H9 (cell line): ENCODE results near the gene PRR23E. TPM values are rescaled to one million over a fixed set of nuclear protein-coding genes. Genes with fewer than 3 reads are reported as not detected.

Experiments
- DNase-seq: peaks from one replicate; pipeline ENCODE4 v3.0.0-alpha.2; 2017
- H2AFZ ChIP-seq: one replicate; pipeline ENCODE4 v1.6.1; 2013; ENCODE audit warnings: mild to moderate bottlenecking, low read length, control low read depth, moderate library complexity
- H2AK5ac ChIP-seq: 2 replicates; pipeline ENCODE4 v1.6.1; 2013; ENCODE audit warnings: low read length, control low read depth, mixed read lengths; ENCODE audit not compliant: insufficient read length
- H2BK120ac ChIP-seq: one replicate; pipeline ENCODE4 v1.6.1; 2013; ENCODE audit warnings: low read depth, mild to moderate bottlenecking, low read length, control low read depth, inconsistent platforms; ENCODE audit not compliant: poor library complexity, severe bottlenecking
- H2BK12ac ChIP-seq: 2 replicates; pipeline ENCODE4 v1.6.1; 2013; ENCODE audit warnings: low read length, control low read depth, mixed read lengths, low read depth; ENCODE audit not compliant: insufficient read length
- H2BK15ac ChIP-seq: 2 replicates; pipeline ENCODE4 v1.6.1; 2013; ENCODE audit warnings: low read depth, low read length, control low read depth
- H2BK20ac ChIP-seq: one replicate; pipeline ENCODE4 v1.6.1; 2013; ENCODE audit warnings: low read depth, mild to moderate bottlenecking, low read length, control low read depth, inconsistent platforms; ENCODE audit not compliant: poor library complexity, severe bottlenecking
- H2BK5ac ChIP-seq: 2 replicates; pipeline ENCODE4 v1.6.1; 2013; ENCODE audit warnings: low read length, control low read depth, mixed read lengths; ENCODE audit not compliant: insufficient read length
- H3K14ac ChIP-seq: 2 replicates; pipeline ENCODE4 v1.6.1; 2013; ENCODE audit warnings: low read length, control low read depth; ENCODE audit not compliant: insufficient read depth
- H3K18ac ChIP-seq: 2 replicates; pipeline ENCODE4 v1.6.1; 2013; ENCODE audit warnings: low read depth, mild to moderate bottlenecking, mixed read lengths, low read length, control low read depth; ENCODE audit not compliant: insufficient read length
- H3K23ac ChIP-seq: 2 replicates; pipeline ENCODE4 v1.6.1; 2013; ENCODE audit warnings: low read length, control low read depth, mixed read lengths, low read depth; ENCODE audit not compliant: insufficient read length
- H3K23me2 ChIP-seq: 2 replicates; pipeline ENCODE4 v1.6.1; 2013; ENCODE audit warnings: low read depth, mild to moderate bottlenecking, mixed read lengths, low read length, control low read depth; ENCODE audit not compliant: insufficient read length, poor library complexity, severe bottlenecking
- H3K27ac ChIP-seq: 2 replicates; pipeline ENCODE4 v1.5.1; 2013; ENCODE audit warnings: low read length, control low read depth, mixed read lengths, low read depth; ENCODE audit not compliant: insufficient read length
- H3K27me3 ChIP-seq: 2 replicates; pipeline ENCODE4 v1.6.1; 2013; ENCODE audit warnings: low read length, control low read depth, inconsistent platforms; ENCODE audit not compliant: insufficient read depth
- H3K4ac ChIP-seq: 2 replicates; pipeline ENCODE4 v1.6.1; 2013; ENCODE audit warnings: low read depth, mild to moderate bottlenecking, control low read depth, inconsistent platforms, low read length, moderate library complexity
- H3K4me1 ChIP-seq: 2 replicates; pipeline ENCODE4 v1.6.1; 2013; ENCODE audit warnings: low read length, control low read depth, inconsistent platforms; ENCODE audit not compliant: insufficient read depth
- H3K4me2 ChIP-seq: 2 replicates; pipeline ENCODE4 v1.6.1; 2013; ENCODE audit warnings: low read length, control low read depth, mixed read lengths; ENCODE audit not compliant: insufficient read length, insufficient read depth
- H3K56ac ChIP-seq: 2 replicates; pipeline ENCODE4 v1.6.1; 2013; ENCODE audit warnings: low read depth, mild to moderate bottlenecking, mixed read lengths, low read length, control low read depth; ENCODE audit not compliant: insufficient read length
- H3K79me1 ChIP-seq: 2 replicates; pipeline ENCODE4 v1.6.1; 2013; ENCODE audit warnings: low read depth, mild to moderate bottlenecking, moderate library complexity, low read length, control low read depth, inconsistent platforms; ENCODE audit not compliant: insufficient read depth, poor library complexity, severe bottlenecking
- H3K79me2 ChIP-seq: 2 replicates; pipeline ENCODE4 v1.6.1; 2013; ENCODE audit warnings: low read length, control low read depth, inconsistent platforms; ENCODE audit not compliant: insufficient read depth
- H3K9ac ChIP-seq: 2 replicates; pipeline ENCODE4 v1.6.1; 2013; ENCODE audit warnings: low read length, control low read depth, mixed read lengths; ENCODE audit not compliant: insufficient read length; ENCODE audit errors: extremely low read depth
- H3K9me3 ChIP-seq: one replicate; pipeline ENCODE4 v1.6.1; 2013; ENCODE audit warnings: low read depth, low read length, inconsistent platforms; ENCODE audit not compliant: control insufficient read depth
- H3T11ph ChIP-seq: one replicate; pipeline ENCODE4 v1.6.1; 2013; ENCODE audit warnings: mild to moderate bottlenecking, low read length, control low read depth, inconsistent platforms
- H4K20me1 ChIP-seq: one replicate; pipeline ENCODE4 v1.6.1; 2013; ENCODE audit not compliant: control insufficient read depth, insufficient read length, insufficient read depth
- H4K5ac ChIP-seq: 2 replicates; pipeline ENCODE4 v1.6.1; 2013; ENCODE audit warnings: low read depth, mild to moderate bottlenecking, mixed read lengths, low read length, control low read depth; ENCODE audit not compliant: insufficient read length
- H4K8ac ChIP-seq: replicated peaks from 2 replicates; pipeline ENCODE4 v1.6.1; 2013; ENCODE audit warnings: low read length, control low read depth, mixed read lengths, low read depth; ENCODE audit not compliant: insufficient read length
- H4K91ac ChIP-seq: 2 replicates; pipeline ENCODE4 v1.6.1; 2013; ENCODE audit warnings: low read depth, mild to moderate bottlenecking, moderate library complexity, mixed read lengths, low read length, control low read depth; ENCODE audit not compliant: insufficient read length
- H3K27ac Mint-ChIP-seq, 3 experiments: 2 replicates in 2 of 3; 3 replicates in 1 of 3; pipeline ENCODE4 v1.8.0; 2020 to 2021; ENCODE audit warnings: mixed read lengths in 3 of 3, mild to moderate bottlenecking in 1 of 3, moderate library complexity in 1 of 3
- H3K27me3 Mint-ChIP-seq: 2 replicates; pipeline ENCODE4 v1.8.0; 2021; ENCODE audit warnings: low read depth, mild to moderate bottlenecking, moderate library complexity, mixed read lengths
- H3K36me3 Mint-ChIP-seq, 3 experiments: 2 replicates in 2 of 3; 3 replicates in 1 of 3; pipeline ENCODE4 v1.8.0; 2020 to 2021; ENCODE audit warnings: low read depth in 3 of 3, mixed read lengths in 3 of 3; ENCODE audit not compliant: insufficient read depth in 1 of 3
- H3K4me1 Mint-ChIP-seq, 2 experiments: 2 replicates each; pipeline ENCODE4 v1.8.0; 2020; ENCODE audit warnings: mixed read lengths in 2 of 2
- H3K4me3 Mint-ChIP-seq, 2 experiments: 2 replicates in 1 of 2; 3 replicates in 1 of 2; pipeline ENCODE4 v1.8.0; 2020 to 2021; ENCODE audit warnings: mild to moderate bottlenecking in 2 of 2, mixed read lengths in 2 of 2, moderate library complexity in 1 of 2
- H3K9me3 Mint-ChIP-seq, 2 experiments: 2 replicates in 1 of 2; 3 replicates in 1 of 2; pipeline ENCODE4 v1.8.0; 2020; ENCODE audit warnings: mild to moderate bottlenecking in 2 of 2, mixed read lengths in 2 of 2, moderate library complexity in 1 of 2
- CTCF ChIP-seq: fragments of 200-600 bp; sonication (generic); conservative IDR thresholded peaks from 3 replicates; pipeline ENCODE4 v1.8.0; 2021; ENCODE audit warnings: antibody characterized with exemption, mild to moderate bottlenecking
- WGBS: extraction: QIAGEN DNeasy Blood & Tissue Kit; methylation state at CpG from one replicate; pipeline ENCODE4 v1.1.7; 2013; ENCODE audit warnings: missing lambda C conversion rate, low lambda C conversion rate, mixed read lengths; ENCODE audit not compliant: insufficient read length; ENCODE audit errors: extremely low coverage; 5-methylcytosine and 5-hydroxymethylcytosine counted together
- total RNA-seq: library from RNA; stranded (reverse); gene quantifications from 2 replicates; pipeline ENCODE4 v1.2.1, GENCODE V29; 2021

Gene PRR23E
- total RNA-seq, 1 experiment from 2014 or later, result not detected

- no peak overlapping the region for H3K23ac ChIP-seq
- H4K20me1 ChIP-seq, result no peaks in the 10 kb centered on the region
- no peaks in the 10 kb centered on the region for H3K23me2 ChIP-seq
- H3K18ac ChIP-seq, result no peak overlapping the region
- peaks cover 10% of the 10 kb centered on the region; the same call in 1 of the 2 replicates for H3K27me3 Mint-ChIP-seq
- no peak overlapping the region for H2BK12ac ChIP-seq
- no peak overlapping the region for H2BK5ac ChIP-seq
- H4K91ac ChIP-seq, result no peak overlapping the region
- peaks cover 8 to 10% of the 10 kb centered on the region in 2 experiments for H3K9me3 Mint-ChIP-seq
- no peaks in the 10 kb centered on the region for H3K79me1 ChIP-seq
- H3K9me3 ChIP-seq, result no peaks in the 10 kb centered on the region
- H2BK20ac ChIP-seq, result no peak overlapping the region
- peaks cover 0 to 11% (median 9%) of the 10 kb centered on the region in 3 experiments; a peak in 3 of 7 replicates for H3K36me3 Mint-ChIP-seq
- no peak overlapping the region for H4K8ac ChIP-seq
- no peak overlapping the region for H2BK120ac ChIP-seq
- no peaks in the 10 kb centered on the region for H3K27me3 ChIP-seq
- H3K27ac ChIP-seq, result no peak overlapping the region
- no peak overlapping the region for H3K4ac ChIP-seq
- H3K79me2 ChIP-seq, result no peaks in the 10 kb centered on the region
- no peak for TF ChIP-seq CTCF
- no CpG with 5 or more reads among the region's 4 CpGs for WGBS
- DNase-seq, result no peak
- H3K4me1 ChIP-seq, result no peaks in the 10 kb centered on the region
- H3T11ph ChIP-seq, result no peak overlapping the region
- H4K5ac ChIP-seq, result no peak overlapping the region
- no peak overlapping the region for H3K56ac ChIP-seq
- no peak overlapping the region for H3K27ac Mint-ChIP-seq
- H3K4me1 Mint-ChIP-seq, result peaks cover 5 to 15% of the 10 kb centered on the region in 2 experiments; a peak in 3 of 4 replicates
- H2AK5ac ChIP-seq, result no peak overlapping the region
- H2AFZ ChIP-seq, result no peak overlapping the region
- H3K9ac ChIP-seq, result no peak overlapping the region
- no peak overlapping the region for H3K14ac ChIP-seq
- no peak overlapping the region for H3K4me3 Mint-ChIP-seq
- no peak overlapping the region for H2BK15ac ChIP-seq
- no peak overlapping the region for H3K4me2 ChIP-seq
Observed at GRCh38 chr3:127221037-127221436, 28.1 kb downstream of the PRR23E start.
